Loucy (cell line): ENCODE results near the gene YWHAH.

Source experiments
- H2AFZ ChIP-seq: fragments of 200-600 bp; sonication (generic); 2 replicates; pipeline ENCODE4 v1.6.0; 2016; ENCODE audit warnings: antibody characterized with exemption, mild to moderate bottlenecking, low read length, moderate library complexity
- H3F3A ChIP-seq: fragments of 200-600 bp; 2 replicates; pipeline ENCODE4 v1.6.0; 2016; ENCODE audit warnings: antibody characterized with exemption, low read depth, mild to moderate bottlenecking
- H3K27me3 ChIP-seq: fragments of 200-600 bp; sonication (generic); 2 replicates; pipeline ENCODE4 v1.6.1; 2014; ENCODE audit warnings: low read length, mild to moderate bottlenecking; ENCODE audit not compliant: insufficient read depth, poor library complexity, severe bottlenecking
- H3K36me3 ChIP-seq: fragments of 200-600 bp; sonication (generic); 2 replicates; pipeline ENCODE4 v1.6.1; 2016; ENCODE audit warnings: low read length; ENCODE audit not compliant: insufficient read depth
- H3K4me1 ChIP-seq: fragments of 200-600 bp; sonication (generic); 2 replicates; pipeline ENCODE4 v1.5.1; 2014; ENCODE audit warnings: low read length, mild to moderate bottlenecking; ENCODE audit not compliant: insufficient read depth, poor library complexity, severe bottlenecking
- H3K4me2 ChIP-seq: fragments of 200-600 bp; sonication (generic); 2 replicates; pipeline ENCODE4 v1.6.0; 2014; ENCODE audit warnings: antibody characterized with exemption, low read length, low read depth, mild to moderate bottlenecking; ENCODE audit not compliant: poor library complexity, severe bottlenecking
- H3K4me3 ChIP-seq: fragments of 200-600 bp; sonication (generic); 2 replicates; pipeline ENCODE4 v1.5.1; 2014; ENCODE audit warnings: low read length, mild to moderate bottlenecking, mixed read lengths; ENCODE audit not compliant: poor library complexity, severe bottlenecking
- H3K79me2 ChIP-seq: fragments of 200-600 bp; sonication (generic); 2 replicates; pipeline ENCODE4 v1.6.1; 2014; ENCODE audit warnings: low read length; ENCODE audit not compliant: insufficient read depth
- H3K9ac ChIP-seq: fragments of 200-600 bp; sonication (generic); 2 replicates; pipeline ENCODE4 v1.6.0; 2014; ENCODE audit warnings: mild to moderate bottlenecking, low read depth, low read length, moderate library complexity; ENCODE audit not compliant: poor library complexity, severe bottlenecking
- H3K9me2 ChIP-seq: fragments of 200-600 bp; sonication (generic); replicated peaks from 2 replicates; pipeline ENCODE4 v1.6.1; 2016; ENCODE audit warnings: low read depth, low read length, mixed read lengths
- H3K9me3 ChIP-seq: fragments of 200-600 bp; sonication (generic); 2 replicates; pipeline ENCODE4 v1.6.1; 2014; ENCODE audit warnings: mild to moderate bottlenecking, antibody characterized with exemption, low read length, low read depth; ENCODE audit not compliant: insufficient read depth
- H4K20me1 ChIP-seq: fragments of 200-600 bp; sonication (generic); 2 replicates; pipeline ENCODE4 v1.6.0; 2014; ENCODE audit warnings: antibody characterized with exemption, low read length, mild to moderate bottlenecking; ENCODE audit not compliant: insufficient read depth, poor library complexity, severe bottlenecking
- EZH2phosphoT487 ChIP-seq: fragments of 200-600 bp; IDR thresholded peaks from 2 replicates; pipeline ENCODE4 v1.6.1; 2018; ENCODE audit warnings: antibody characterized with exemption, mild to moderate bottlenecking, moderate library complexity, borderline replicate concordance
- TF ChIP-seq, protein P1 (sequence below): fragments of 200-600 bp; sonication (generic); conservative IDR thresholded peaks from 2 replicates; pipeline ENCODE4 v1.5.1; 2014; ENCODE audit warnings: mild to moderate bottlenecking, antibody characterized with exemption, low read length

Gene YWHAH

GRCh38 chr22:31911565-31912406 lies 32.5 kb upstream of the YWHAH start:
- Histone ChIP-seq H3K79me2 (no peaks in the 10 kb centered on the region), H3K4me1 (no peaks in the 10 kb centered on the region), H2AFZ (no peak overlapping the region), H3F3A (no peaks in the 10 kb centered on the region), H3K4me2 (no peak overlapping the region), H3K9me2 (no peaks in the 10 kb centered on the region), H4K20me1 (no peaks in the 10 kb centered on the region), H3K4me3 (no peak overlapping the region), H3K27me3 (no peaks in the 10 kb centered on the region), H3K9ac (no peak overlapping the region), H3K36me3 (no peaks in the 10 kb centered on the region), H3K9me3 (no peaks in the 10 kb centered on the region)
- TF ChIP-seq EZH2phosphoT487: no peak
- TF ChIP-seq, protein P1, sequence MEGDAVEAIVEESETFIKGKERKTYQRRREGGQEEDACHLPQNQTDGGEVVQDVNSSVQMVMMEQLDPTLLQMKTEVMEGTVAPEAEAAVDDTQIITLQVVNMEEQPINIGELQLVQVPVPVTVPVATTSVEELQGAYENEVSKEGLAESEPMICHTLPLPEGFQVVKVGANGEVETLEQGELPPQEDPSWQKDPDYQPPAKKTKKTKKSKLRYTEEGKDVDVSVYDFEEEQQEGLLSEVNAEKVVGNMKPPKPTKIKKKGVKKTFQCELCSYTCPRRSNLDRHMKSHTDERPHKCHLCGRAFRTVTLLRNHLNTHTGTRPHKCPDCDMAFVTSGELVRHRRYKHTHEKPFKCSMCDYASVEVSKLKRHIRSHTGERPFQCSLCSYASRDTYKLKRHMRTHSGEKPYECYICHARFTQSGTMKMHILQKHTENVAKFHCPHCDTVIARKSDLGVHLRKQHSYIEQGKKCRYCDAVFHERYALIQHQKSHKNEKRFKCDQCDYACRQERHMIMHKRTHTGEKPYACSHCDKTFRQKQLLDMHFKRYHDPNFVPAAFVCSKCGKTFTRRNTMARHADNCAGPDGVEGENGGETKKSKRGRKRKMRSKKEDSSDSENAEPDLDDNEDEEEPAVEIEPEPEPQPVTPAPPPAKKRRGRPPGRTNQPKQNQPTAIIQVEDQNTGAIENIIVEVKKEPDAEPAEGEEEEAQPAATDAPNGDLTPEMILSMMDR: no peak

DNA sequence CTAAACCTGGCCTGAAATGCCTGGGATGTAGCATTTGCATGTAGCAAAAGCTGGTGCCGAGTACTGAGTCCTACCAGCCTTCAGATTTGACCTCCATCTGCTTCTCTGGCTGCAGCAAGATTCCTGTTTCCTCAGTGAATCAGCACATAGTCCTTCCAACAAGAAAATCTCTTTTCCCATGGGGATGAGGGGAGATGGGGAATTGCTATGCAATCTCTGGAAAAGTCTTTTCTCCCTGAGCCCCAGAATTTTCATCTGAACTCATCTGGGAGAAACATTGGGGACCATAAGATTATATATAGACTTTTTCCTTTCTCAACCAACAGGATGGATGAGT lies 32.0 kb upstream of the YWHAH start:
- H2AFZ ChIP-seq: no peak overlapping the region
- H3K4me1 ChIP-seq: no peaks in the 10 kb centered on the region
- no peaks in the 10 kb centered on the region for H3K36me3 ChIP-seq
- no peak overlapping the region for H3K9ac ChIP-seq
- no peaks in the 10 kb centered on the region for H3K9me2 ChIP-seq
- H3K79me2 ChIP-seq: no peaks in the 10 kb centered on the region
- H4K20me1 ChIP-seq: no peaks in the 10 kb centered on the region
- H3K27me3 ChIP-seq: no peaks in the 10 kb centered on the region
- TF ChIP-seq EZH2phosphoT487: no peak
- TF ChIP-seq, protein P1: no peak
- no peaks in the 10 kb centered on the region for H3K9me3 ChIP-seq
- H3K4me2 ChIP-seq: no peak overlapping the region
- H3K4me3 ChIP-seq: no peak overlapping the region
- H3F3A ChIP-seq: no peaks in the 10 kb centered on the region

GRCh38 chr22:31915586-31915985 lies 28.7 kb upstream of the YWHAH start:
- H2AFZ ChIP-seq: no peak overlapping the region
- H3K9me2 ChIP-seq: no peaks in the 10 kb centered on the region
- H3K9me3 ChIP-seq: no peaks in the 10 kb centered on the region
- no peaks in the 10 kb centered on the region for H3K36me3 ChIP-seq
- H3K27me3 ChIP-seq: no peaks in the 10 kb centered on the region
- TF ChIP-seq, protein P1: no peak
- TF ChIP-seq EZH2phosphoT487: no peak
- no peak overlapping the region for H3K9ac ChIP-seq
- no peak overlapping the region for H3K4me3 ChIP-seq
- no peaks in the 10 kb centered on the region for H3K4me1 ChIP-seq
- H3K79me2 ChIP-seq: no peaks in the 10 kb centered on the region
- H3F3A ChIP-seq: no peaks in the 10 kb centered on the region
- no peaks in the 10 kb centered on the region for H4K20me1 ChIP-seq
- no peak overlapping the region for H3K4me2 ChIP-seq
